Neuronal stem cell (in vitro differentiated cells): ENCODE measurements around the gene AURKA.
"Not testable (repeated sequence)": the region's sequence is repeated elsewhere in the genome, so short reads cannot be mapped to it uniquely, and the experiment has no call there.

Experiments
- DNase-seq: peaks from one replicate; pipeline ENCODE4 v3.0.0-alpha.2; 2013; ENCODE audit warnings: low spot score
- H2AFZ ChIP-seq: one replicate; pipeline ENCODE4 v1.6.1; 2013; ENCODE audit warnings: mild to moderate bottlenecking, low read length, inconsistent platforms
- H2AK5ac ChIP-seq: 2 replicates; pipeline ENCODE4 v1.6.1; 2013; ENCODE audit warnings: low read depth, mild to moderate bottlenecking, inconsistent platforms, low read length, moderate library complexity, mixed read lengths
- H2BK120ac ChIP-seq: 2 replicates; pipeline ENCODE4 v1.6.1; 2013; ENCODE audit warnings: low read depth, mild to moderate bottlenecking, inconsistent platforms, low read length, moderate library complexity, mixed read lengths
- H2BK12ac ChIP-seq: one replicate; pipeline ENCODE4 v1.6.1; 2013; ENCODE audit warnings: low read length, inconsistent platforms
- H2BK15ac ChIP-seq: 2 replicates; pipeline ENCODE4 v1.6.1; 2013; ENCODE audit warnings: mild to moderate bottlenecking, low read length, inconsistent platforms, mixed read lengths
- H2BK5ac ChIP-seq: one replicate; pipeline ENCODE4 v1.6.1; 2013; ENCODE audit warnings: inconsistent platforms, mild to moderate bottlenecking, low read length, moderate library complexity
- H3K14ac ChIP-seq: one replicate; pipeline ENCODE4 v1.6.1; 2013; ENCODE audit warnings: low read length, inconsistent platforms
- H3K18ac ChIP-seq: 2 replicates; pipeline ENCODE4 v1.6.1; 2013; ENCODE audit warnings: low read length, inconsistent platforms
- H3K23ac ChIP-seq: 2 replicates; pipeline ENCODE4 v1.6.1; 2013; ENCODE audit warnings: low read depth, mild to moderate bottlenecking, mixed read lengths, low read length, inconsistent platforms; ENCODE audit not compliant: poor library complexity
- H3K27ac ChIP-seq: replicated peaks from 3 replicates; pipeline ENCODE4 v1.5.1; 2013; ENCODE audit warnings: low read length, inconsistent platforms
- H3K27me3 ChIP-seq, 3 experiments: 2 replicates each; pipeline ENCODE4 v1.6.1; 2013; ENCODE audit warnings: low read length in 3 of 3, mild to moderate bottlenecking in 2 of 3, inconsistent platforms in 1 of 3, low read depth in 1 of 3, mixed read lengths in 1 of 3, moderate library complexity in 1 of 3; ENCODE audit not compliant: control insufficient read depth in 3 of 3, insufficient read depth in 3 of 3
- H3K36me3 ChIP-seq, 2 donors: replicated peaks in 1 of 2; 2 replicates each; pipeline ENCODE4 v1.6.1; 2013; ENCODE audit warnings: low read length in 2 of 2; ENCODE audit not compliant: control insufficient read depth in 2 of 2, insufficient read depth in 2 of 2
- H3K4ac ChIP-seq: 2 replicates; pipeline ENCODE4 v1.6.1; 2013; ENCODE audit warnings: inconsistent platforms, mild to moderate bottlenecking, low read length, moderate library complexity
- H3K4me1 ChIP-seq, 2 donors: 1 replicate in 1 of 2; 2 replicates in 1 of 2; pipeline ENCODE4 v1.6.1; 2013; ENCODE audit warnings: low read length in 2 of 2, low read depth in 1 of 2; ENCODE audit not compliant: control insufficient read depth in 2 of 2, insufficient read depth in 1 of 2
- H3K4me2 ChIP-seq: one replicate; pipeline ENCODE4 v1.6.1; 2013; ENCODE audit warnings: mild to moderate bottlenecking, low read length, inconsistent platforms; ENCODE audit not compliant: insufficient read depth, poor library complexity, severe bottlenecking
- H3K4me3 ChIP-seq, 2 donors: 2 replicates each; pipeline ENCODE4 v1.5.1; 2013; ENCODE audit warnings: low read length in 2 of 2, mild to moderate bottlenecking in 2 of 2, inconsistent platforms in 1 of 2, moderate library complexity in 1 of 2
- H3K79me1 ChIP-seq: one replicate; pipeline ENCODE4 v1.6.1; 2013; ENCODE audit warnings: low read depth, mild to moderate bottlenecking, inconsistent platforms, low read length, moderate library complexity
- H3K9ac ChIP-seq: one replicate; pipeline ENCODE4 v1.6.1; 2013; ENCODE audit warnings: mild to moderate bottlenecking, low read depth, low read length, inconsistent platforms; ENCODE audit not compliant: poor library complexity
- H3K9me3 ChIP-seq, 2 donors: replicated peaks in 1 of 2; 2 replicates each; pipeline versions ENCODE3 to v1.6.1; 2013; ENCODE audit warnings: low read length in 2 of 2, mild to moderate bottlenecking in 2 of 2, inconsistent platforms in 1 of 2, low read depth in 1 of 2, mixed read lengths in 1 of 2, moderate library complexity in 1 of 2; ENCODE audit not compliant: control insufficient read depth in 2 of 2, insufficient read depth in 1 of 2
- H4K8ac ChIP-seq: one replicate; pipeline ENCODE4 v1.6.1; 2013; ENCODE audit warnings: low read depth, mild to moderate bottlenecking, inconsistent platforms, low read length, moderate library complexity
- H4K91ac ChIP-seq: one replicate; pipeline ENCODE4 v1.6.1; 2013; ENCODE audit warnings: low read length, low read depth, mild to moderate bottlenecking, inconsistent platforms; ENCODE audit not compliant: poor library complexity
- WGBS, 2 donors: extraction: QIAGEN DNeasy Blood & Tissue Kit; methylation state at CpG; one replicate each; pipeline ENCODE4 v1.1.7; 2013; ENCODE audit warnings: missing lambda C conversion rate in 2 of 2, mixed read lengths in 1 of 2; ENCODE audit not compliant: insufficient read length in 2 of 2, insufficient replicate concordance in 1 of 2; ENCODE audit errors: extremely low coverage in 2 of 2; 5-methylcytosine and 5-hydroxymethylcytosine counted together

AURKA gene

DNA sequence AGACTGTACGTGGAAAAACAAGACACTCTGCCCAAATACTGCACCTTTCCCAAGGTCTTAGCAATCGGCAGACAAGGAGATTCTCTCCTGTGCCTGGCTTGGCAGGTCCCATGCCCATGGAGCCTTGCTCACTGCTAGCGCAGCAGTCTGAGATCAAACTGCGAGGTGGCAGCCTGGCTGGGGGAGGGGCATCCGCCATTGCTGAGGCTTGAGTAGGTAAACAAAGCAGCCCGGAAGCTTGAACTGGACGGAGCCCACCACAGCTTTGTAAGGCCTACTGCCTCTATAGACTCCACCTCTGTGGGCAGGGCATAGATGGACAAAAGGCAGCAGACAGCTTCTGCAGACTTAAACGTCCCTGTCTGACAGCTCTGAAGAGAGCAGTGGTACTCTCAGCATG, 55.3 kb downstream of the AURKA start:
- WGBS, 2 donors = no CpG with 5 or more reads among the region's 8 CpGs
- H2AK5ac ChIP-seq, H3K14ac ChIP-seq, H3K18ac ChIP-seq, H3K4me2 ChIP-seq, H2BK12ac ChIP-seq, H3K9me3 ChIP-seq, H3K36me3 ChIP-seq, H4K91ac ChIP-seq, H3K23ac ChIP-seq, H3K27me3 ChIP-seq, H4K8ac ChIP-seq, DNase-seq, H3K79me1 ChIP-seq, H3K27ac ChIP-seq, H3K4ac ChIP-seq, H2BK120ac ChIP-seq, H3K4me3 ChIP-seq, H3K9ac ChIP-seq, H3K4me1 ChIP-seq, H2BK15ac ChIP-seq, H2BK5ac ChIP-seq: not testable (repeated sequence)
- peak overlapping the region; percentile 69 for H2AFZ ChIP-seq

DNA sequence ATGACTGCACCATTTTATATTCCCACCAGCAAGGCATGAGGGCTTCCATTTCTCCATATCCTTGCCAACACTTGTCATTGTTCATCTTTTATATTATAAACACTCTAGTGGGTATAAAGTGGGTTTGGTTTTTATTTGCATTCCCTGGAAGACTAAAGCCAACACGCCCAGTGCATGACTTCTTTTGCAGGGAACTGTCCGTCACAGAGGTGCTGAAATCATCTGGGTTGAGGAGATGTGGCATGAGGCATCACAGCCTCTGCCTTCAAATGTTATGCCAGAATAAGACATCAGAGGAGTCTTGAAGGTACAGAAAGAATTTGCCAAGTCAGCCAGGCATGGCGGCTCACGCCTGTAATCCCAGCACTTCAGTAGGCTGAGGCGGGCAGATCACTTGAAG, 63.2 kb downstream of the AURKA start:
- H4K91ac ChIP-seq = no peak overlapping the region
- H3K14ac ChIP-seq = no peak overlapping the region
- DNase-seq = no peak
- no peak overlapping the region for H2AFZ ChIP-seq
- H2BK120ac ChIP-seq = no peak overlapping the region
- H3K27ac ChIP-seq = no peak overlapping the region
- no peak overlapping the region for H3K9ac ChIP-seq
- no peak overlapping the region for H3K4ac ChIP-seq
- H2BK12ac ChIP-seq = no peak overlapping the region
- no peak overlapping the region for H3K23ac ChIP-seq
- H3K4me1 ChIP-seq = no peaks in the 10 kb centered on the region
- no peaks in the 10 kb centered on the region for H3K36me3 ChIP-seq
- no peak overlapping the region for H2BK5ac ChIP-seq
- H2BK15ac ChIP-seq = no peak overlapping the region
- H3K18ac ChIP-seq = no peak overlapping the region
- H3K4me3 ChIP-seq = no peak overlapping the region
- no peak overlapping the region for H3K4me2 ChIP-seq
- WGBS, 2 donors = no CpG with 5 or more reads among the region's 5 CpGs
- no peaks in the 10 kb centered on the region for H3K79me1 ChIP-seq
- peaks cover 0 to 9% (median 0%) of the 10 kb centered on the region in 3 experiments for H3K27me3 ChIP-seq
- no peak overlapping the region for H4K8ac ChIP-seq
- no peak overlapping the region for H2AK5ac ChIP-seq
- H3K9me3 ChIP-seq = peaks cover 0 to 8% of the 10 kb centered on the region in 2 donors

DNA sequence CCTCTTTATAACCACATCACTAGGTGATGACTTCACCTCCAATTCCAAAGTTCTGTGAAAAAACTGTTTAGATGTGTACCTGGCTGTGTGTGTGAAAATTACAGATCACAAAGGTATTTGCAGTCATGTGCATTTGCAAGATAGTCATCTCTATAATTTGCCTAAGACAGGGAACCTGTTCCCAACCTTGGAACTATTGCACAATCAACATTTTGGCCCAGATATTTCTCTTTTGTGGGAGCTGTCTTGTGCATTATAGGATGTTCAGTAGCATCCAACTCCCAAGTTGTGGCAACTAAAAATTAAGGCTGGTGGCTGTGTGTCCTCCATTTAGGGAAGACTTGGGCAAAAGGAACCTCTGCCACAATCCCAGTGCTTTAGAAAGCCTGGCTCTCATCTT, 67.2 kb downstream of the AURKA start:
- no peak overlapping the region for H3K4me2 ChIP-seq
- H2BK15ac ChIP-seq = no peak overlapping the region
- no peak overlapping the region for H2BK12ac ChIP-seq
- DNase-seq = no peak
- H2BK120ac ChIP-seq = no peak overlapping the region
- H3K27me3 ChIP-seq = peaks cover 0 to 16% (median 0%) of the 10 kb centered on the region in 3 experiments
- no peaks in the 10 kb centered on the region for H3K79me1 ChIP-seq
- H3K27ac ChIP-seq = no peak overlapping the region
- no peak overlapping the region for H4K8ac ChIP-seq
- H2AK5ac ChIP-seq = no peak overlapping the region
- no peak overlapping the region for H2AFZ ChIP-seq
- H3K36me3 ChIP-seq = no peaks in the 10 kb centered on the region
- H3K14ac ChIP-seq = no peak overlapping the region
- H4K91ac ChIP-seq = no peak overlapping the region
- H2BK5ac ChIP-seq = no peak overlapping the region
- H3K18ac ChIP-seq = no peak overlapping the region
- H3K9me3 ChIP-seq = peaks cover 0 to 7% of the 10 kb centered on the region in 2 donors
- H3K4ac ChIP-seq = no peak overlapping the region
- no peak overlapping the region for H3K4me3 ChIP-seq
- no peaks in the 10 kb centered on the region for H3K4me1 ChIP-seq
- H3K23ac ChIP-seq = no peak overlapping the region
- H3K9ac ChIP-seq = no peak overlapping the region

DNA sequence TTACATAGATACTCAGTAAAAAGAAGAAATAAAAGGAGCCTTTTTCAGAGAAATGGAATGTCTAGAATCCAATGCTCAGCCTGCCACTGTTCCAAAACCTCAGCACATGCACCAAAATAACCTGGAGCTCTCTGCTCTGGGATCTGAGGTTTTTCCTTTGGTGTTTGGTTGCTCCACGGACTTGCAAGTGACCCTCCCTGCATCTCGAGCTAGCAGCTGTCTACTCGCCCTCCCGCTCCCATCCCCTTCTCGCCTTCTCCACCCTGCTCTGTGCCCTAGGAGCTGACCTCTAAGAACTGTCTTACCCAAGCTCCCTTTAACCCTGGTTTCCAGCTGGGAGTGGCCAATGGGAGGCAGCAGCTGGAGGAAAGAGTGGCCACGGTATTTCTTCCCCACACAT, 68.4 kb downstream of the AURKA start:
- H3K14ac ChIP-seq = no peak overlapping the region
- no peak overlapping the region for H4K91ac ChIP-seq
- H2BK5ac ChIP-seq = no peak overlapping the region
- H2AFZ ChIP-seq = no peak overlapping the region
- no peak overlapping the region for H3K27ac ChIP-seq
- no peak overlapping the region for H3K9ac ChIP-seq
- H3K36me3 ChIP-seq = no peaks in the 10 kb centered on the region
- no peak for DNase-seq
- no peak overlapping the region for H3K23ac ChIP-seq
- H3K9me3 ChIP-seq = peaks cover 0 to 7% of the 10 kb centered on the region in 2 donors
- H3K79me1 ChIP-seq = no peaks in the 10 kb centered on the region
- no peak overlapping the region for H3K4ac ChIP-seq
- no peak overlapping the region for H2BK120ac ChIP-seq
- H2AK5ac ChIP-seq = no peak overlapping the region
- H3K4me1 ChIP-seq = no peaks in the 10 kb centered on the region
- H3K4me2 ChIP-seq = no peak overlapping the region
- H4K8ac ChIP-seq = no peak overlapping the region
- WGBS, 2 donors = no CpG with 5 or more reads among the region's 6 CpGs
- no peak overlapping the region for H3K4me3 ChIP-seq
- no peak overlapping the region for H2BK15ac ChIP-seq
- H3K18ac ChIP-seq = no peak overlapping the region
- H2BK12ac ChIP-seq = no peak overlapping the region
- H3K27me3 ChIP-seq = peaks cover 0 to 16% (median 0%) of the 10 kb centered on the region in 3 experiments
